ENCODE results near the gene RANBP3L. TPM values are rescaled to one million over a fixed set of nuclear protein-coding genes. Genes with fewer than 3 reads are reported as not detected.
"Not testable (repeated sequence)": the region's sequence is repeated elsewhere in the genome, so short reads cannot be mapped to it uniquely, and the experiment has no call there.

RANBP3L gene
- polyA plus RNA-seq, 1 donor from 2014 or later = 2.5 TPM

DNA sequence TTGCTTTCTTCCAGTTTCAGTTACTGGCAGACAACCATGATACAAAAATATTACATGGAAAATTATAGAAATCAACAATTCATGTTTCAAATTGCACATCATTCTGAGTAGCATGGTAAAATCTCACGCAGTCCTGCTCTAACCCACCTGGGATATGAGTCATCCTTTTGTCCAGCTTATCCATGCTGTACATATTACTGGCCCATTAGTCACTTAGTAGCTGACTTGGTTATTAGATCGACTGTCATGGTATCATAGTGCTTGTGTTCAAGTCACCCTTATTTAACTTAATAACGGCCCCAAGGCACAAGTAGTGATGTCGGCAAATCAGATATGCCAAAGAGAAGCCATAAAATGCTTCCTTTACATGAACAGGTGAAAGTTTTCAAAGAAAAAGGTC, 101.2 kb downstream of the RANBP3L start:
- no peaks in the 10 kb centered on the region for H3K9me2 ChIP-seq (ENCODE audit: insufficient read depth, low read length)
- H3K27ac ChIP-seq (ENCODE audit: low read length) = no peak overlapping the region
- no peak overlapping the region for H3K4me2 ChIP-seq (ENCODE audit: low read length)
- no peaks in the 10 kb centered on the region for H3K27me3 ChIP-seq (ENCODE audit: insufficient read depth, low read depth, low read length)
- no peaks in the 10 kb centered on the region for H3K9me3 ChIP-seq (ENCODE audit: low read length)
- H3K4me3 ChIP-seq (ENCODE audit: low read length) = no peak overlapping the region
- H3K36me3 ChIP-seq (ENCODE audit: insufficient read depth, low read length) = peaks cover 3% of the 10 kb centered on the region
- TF ChIP-seq RAD21 (conservative IDR thresholded peaks at IDR 0.05) = no peak
- TF ChIP-seq, protein P1, sequence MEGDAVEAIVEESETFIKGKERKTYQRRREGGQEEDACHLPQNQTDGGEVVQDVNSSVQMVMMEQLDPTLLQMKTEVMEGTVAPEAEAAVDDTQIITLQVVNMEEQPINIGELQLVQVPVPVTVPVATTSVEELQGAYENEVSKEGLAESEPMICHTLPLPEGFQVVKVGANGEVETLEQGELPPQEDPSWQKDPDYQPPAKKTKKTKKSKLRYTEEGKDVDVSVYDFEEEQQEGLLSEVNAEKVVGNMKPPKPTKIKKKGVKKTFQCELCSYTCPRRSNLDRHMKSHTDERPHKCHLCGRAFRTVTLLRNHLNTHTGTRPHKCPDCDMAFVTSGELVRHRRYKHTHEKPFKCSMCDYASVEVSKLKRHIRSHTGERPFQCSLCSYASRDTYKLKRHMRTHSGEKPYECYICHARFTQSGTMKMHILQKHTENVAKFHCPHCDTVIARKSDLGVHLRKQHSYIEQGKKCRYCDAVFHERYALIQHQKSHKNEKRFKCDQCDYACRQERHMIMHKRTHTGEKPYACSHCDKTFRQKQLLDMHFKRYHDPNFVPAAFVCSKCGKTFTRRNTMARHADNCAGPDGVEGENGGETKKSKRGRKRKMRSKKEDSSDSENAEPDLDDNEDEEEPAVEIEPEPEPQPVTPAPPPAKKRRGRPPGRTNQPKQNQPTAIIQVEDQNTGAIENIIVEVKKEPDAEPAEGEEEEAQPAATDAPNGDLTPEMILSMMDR (IDR thresholded peaks at IDR 0.05; ENCODE audit: poor library complexity, severe bottlenecking) = no peak
- TF ChIP-seq TAF1 (IDR thresholded peaks at IDR 0.05; ENCODE audit: low read depth) = no peak
- no peak for TF ChIP-seq SMC3 (conservative IDR thresholded peaks at IDR 0.05; ENCODE audit: poor library complexity)
- no peak for TF ChIP-seq POLR2AphosphoS5 (IDR thresholded peaks at IDR 0.05)
- TF ChIP-seq, protein P2, sequence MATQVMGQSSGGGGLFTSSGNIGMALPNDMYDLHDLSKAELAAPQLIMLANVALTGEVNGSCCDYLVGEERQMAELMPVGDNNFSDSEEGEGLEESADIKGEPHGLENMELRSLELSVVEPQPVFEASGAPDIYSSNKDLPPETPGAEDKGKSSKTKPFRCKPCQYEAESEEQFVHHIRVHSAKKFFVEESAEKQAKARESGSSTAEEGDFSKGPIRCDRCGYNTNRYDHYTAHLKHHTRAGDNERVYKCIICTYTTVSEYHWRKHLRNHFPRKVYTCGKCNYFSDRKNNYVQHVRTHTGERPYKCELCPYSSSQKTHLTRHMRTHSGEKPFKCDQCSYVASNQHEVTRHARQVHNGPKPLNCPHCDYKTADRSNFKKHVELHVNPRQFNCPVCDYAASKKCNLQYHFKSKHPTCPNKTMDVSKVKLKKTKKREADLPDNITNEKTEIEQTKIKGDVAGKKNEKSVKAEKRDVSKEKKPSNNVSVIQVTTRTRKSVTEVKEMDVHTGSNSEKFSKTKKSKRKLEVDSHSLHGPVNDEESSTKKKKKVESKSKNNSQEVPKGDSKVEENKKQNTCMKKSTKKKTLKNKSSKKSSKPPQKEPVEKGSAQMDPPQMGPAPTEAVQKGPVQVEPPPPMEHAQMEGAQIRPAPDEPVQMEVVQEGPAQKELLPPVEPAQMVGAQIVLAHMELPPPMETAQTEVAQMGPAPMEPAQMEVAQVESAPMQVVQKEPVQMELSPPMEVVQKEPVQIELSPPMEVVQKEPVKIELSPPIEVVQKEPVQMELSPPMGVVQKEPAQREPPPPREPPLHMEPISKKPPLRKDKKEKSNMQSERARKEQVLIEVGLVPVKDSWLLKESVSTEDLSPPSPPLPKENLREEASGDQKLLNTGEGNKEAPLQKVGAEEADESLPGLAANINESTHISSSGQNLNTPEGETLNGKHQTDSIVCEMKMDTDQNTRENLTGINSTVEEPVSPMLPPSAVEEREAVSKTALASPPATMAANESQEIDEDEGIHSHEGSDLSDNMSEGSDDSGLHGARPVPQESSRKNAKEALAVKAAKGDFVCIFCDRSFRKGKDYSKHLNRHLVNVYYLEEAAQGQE (IDR thresholded peaks at IDR 0.05; ENCODE audit: borderline replicate concordance) = no peak
- no peak for TF ChIP-seq EP300 (conservative IDR thresholded peaks at IDR 0.05; ENCODE audit: poor library complexity, severe bottlenecking)
- no peak for TF ChIP-seq MXI1 (conservative IDR thresholded peaks at IDR 0.05; ENCODE audit: poor library complexity, severe bottlenecking)
- no peak for TF ChIP-seq EZH2 (IDR thresholded peaks at IDR 0.05; ENCODE audit: borderline replicate concordance, insufficient read depth, low read length, poor library complexity, severe bottlenecking)
- no peaks in the 10 kb centered on the region for H3F3A ChIP-seq (ENCODE audit: insufficient read depth, low read length, poor library complexity, severe bottlenecking)
- no peaks in the 10 kb centered on the region for H4K20me1 ChIP-seq (ENCODE audit: insufficient read depth)
- no peak overlapping the region for H3K9ac ChIP-seq (ENCODE audit: low read length)
- no peak overlapping the region for H2AFZ ChIP-seq (ENCODE audit: low read depth, low read length)
- no peaks in the 10 kb centered on the region for H3K79me2 ChIP-seq (replicated peaks; ENCODE audit: insufficient read depth, low read length)

GRCh38 chr5:36199620-36200019, 102.1 kb downstream of the RANBP3L start:
- no peak overlapping the region for H3K4me3 ChIP-seq (ENCODE audit: low read length)
- peaks cover 3% of the 10 kb centered on the region for H3K36me3 ChIP-seq (ENCODE audit: insufficient read depth, low read length)
- no peaks in the 10 kb centered on the region for H3K79me2 ChIP-seq (replicated peaks; ENCODE audit: insufficient read depth, low read length)
- H3F3A ChIP-seq (ENCODE audit: insufficient read depth, low read length, poor library complexity, severe bottlenecking) = no peaks in the 10 kb centered on the region
- H3K27ac ChIP-seq (ENCODE audit: low read length) = no peak overlapping the region
- no peak overlapping the region for H3K4me2 ChIP-seq (ENCODE audit: low read length)
- H3K9me2 ChIP-seq (ENCODE audit: insufficient read depth, low read length) = no peaks in the 10 kb centered on the region
- no peak for TF ChIP-seq EZH2 (IDR thresholded peaks at IDR 0.05; ENCODE audit: borderline replicate concordance, insufficient read depth, low read length, poor library complexity, severe bottlenecking)
- TF ChIP-seq, protein P1 (IDR thresholded peaks at IDR 0.05; ENCODE audit: poor library complexity, severe bottlenecking) = no peak
- no peak for TF ChIP-seq EP300 (conservative IDR thresholded peaks at IDR 0.05; ENCODE audit: poor library complexity, severe bottlenecking)
- TF ChIP-seq SMC3 (conservative IDR thresholded peaks at IDR 0.05; ENCODE audit: poor library complexity) = no peak
- no peak for TF ChIP-seq RAD21 (conservative IDR thresholded peaks at IDR 0.05)
- TF ChIP-seq, protein P2 (IDR thresholded peaks at IDR 0.05; ENCODE audit: borderline replicate concordance) = no peak
- no peak for TF ChIP-seq MXI1 (conservative IDR thresholded peaks at IDR 0.05; ENCODE audit: poor library complexity, severe bottlenecking)
- no peak for TF ChIP-seq POLR2AphosphoS5 (IDR thresholded peaks at IDR 0.05)
- TF ChIP-seq TAF1 (IDR thresholded peaks at IDR 0.05; ENCODE audit: low read depth) = no peak
- H3K9me3 ChIP-seq (ENCODE audit: low read length) = no peaks in the 10 kb centered on the region
- no peaks in the 10 kb centered on the region for H4K20me1 ChIP-seq (ENCODE audit: insufficient read depth)
- H2AFZ ChIP-seq (ENCODE audit: low read depth, low read length) = no peak overlapping the region
- H3K9ac ChIP-seq (ENCODE audit: low read length) = no peak overlapping the region
- H3K27me3 ChIP-seq (ENCODE audit: insufficient read depth, low read depth, low read length) = no peaks in the 10 kb centered on the region

- H3K9ac ChIP-seq (ENCODE audit: low read length); H3K27ac ChIP-seq (ENCODE audit: low read length); H3K36me3 ChIP-seq (ENCODE audit: insufficient read depth, low read length); H3K4me3 ChIP-seq (ENCODE audit: low read length); H3F3A ChIP-seq (ENCODE audit: insufficient read depth, low read length, poor library complexity, severe bottlenecking); H2AFZ ChIP-seq (ENCODE audit: low read depth, low read length); H3K4me2 ChIP-seq (ENCODE audit: low read length); H4K20me1 ChIP-seq (ENCODE audit: insufficient read depth); H3K27me3 ChIP-seq (ENCODE audit: insufficient read depth, low read depth, low read length); H3K79me2 ChIP-seq (replicated peaks; ENCODE audit: insufficient read depth, low read length); H3K9me3 ChIP-seq (ENCODE audit: low read length); H3K9me2 ChIP-seq (ENCODE audit: insufficient read depth, low read length): not testable (repeated sequence)
Measured at GRCh38 chr5:36198783-36199182, 102.9 kb downstream of the RANBP3L start.
